ENCODE results near the gene ENPEP.

- TF ChIP-seq CTCF (IDR thresholded peaks at IDR 0.05 in 4 of 5, conservative IDR thresholded peaks at IDR 0.05 in 1 of 5) = no peak
- TF ChIP-seq POLR2A (IDR thresholded peaks at IDR 0.05) = no peak
These were observed 17.6 kb downstream of the ENPEP start for GRCh38 chr4:110493520-110493919.
